Measurements from ENCODE around the gene ATP8A1.

- TF ChIP-seq CTCF (conservative IDR thresholded peaks at IDR 0.05) (no peak), ZFX (IDR thresholded peaks at IDR 0.05) (no peak)
These were observed 158.9 kb downstream of the ATP8A1 start for GRCh38 chr4:42498040-42498439.
